Stomach (tissue), 4 donors: Measurements from ENCODE around the gene MAST4.
A peak's percentile ranks its signal among the peaks of the same experiment; 100 is the strongest.

Experiments used
- CTCF ChIP-seq, 7 experiments: fragments of 450-650 bp in 4 of 7; fragments of 200-600 bp in 3 of 7; sonication (generic) in 3 of 7; IDR thresholded peaks; one replicate each; pipeline ENCODE4 v1.5.1; 2016 to 2019; ENCODE audit warnings: antibody characterized with exemption in 7 of 7, control low read depth in 2 of 7, mild to moderate bottlenecking in 1 of 7
- EP300 ChIP-seq: sonication (generic); formaldehyde crosslinking; IDR thresholded peaks from one replicate; pipeline ENCODE4 v1.6.1; 2017; ENCODE audit warnings: antibody characterized with exemption
- POLR2A ChIP-seq, 4 donors: fragments of 450-650 bp; IDR thresholded peaks; one replicate each; pipeline ENCODE4 v1.6.1; 2016; ENCODE audit warnings: antibody characterized with exemption in 4 of 4, control low read depth in 2 of 4, mild to moderate bottlenecking in 1 of 4, moderate library complexity in 1 of 4
- POLR2AphosphoS5 ChIP-seq, 3 donors: sonication (generic); formaldehyde crosslinking; IDR thresholded peaks; one replicate each; pipeline ENCODE4 v1.6.1; 2016; ENCODE audit warnings: antibody characterized with exemption in 3 of 3

- TF ChIP-seq CTCF (IDR thresholded peaks at IDR 0.05) (peak in 4 of 7 experiments; percentile 14 to 57 (median 38)), POLR2A (IDR thresholded peaks at IDR 0.05) (no peak), EP300 (no peak), POLR2AphosphoS5 (IDR thresholded peaks at IDR 0.05) (no peak)
These were observed 161.1 kb downstream of the MAST4 start for GRCh38 chr5:66757219-66757833.
